Measurements from ENCODE around the gene IL34.
"Not testable (repeated sequence)": the region's sequence is repeated elsewhere in the genome, so short reads cannot be mapped to it uniquely, and the experiment has no call there.

The IL34 gene

DNA sequence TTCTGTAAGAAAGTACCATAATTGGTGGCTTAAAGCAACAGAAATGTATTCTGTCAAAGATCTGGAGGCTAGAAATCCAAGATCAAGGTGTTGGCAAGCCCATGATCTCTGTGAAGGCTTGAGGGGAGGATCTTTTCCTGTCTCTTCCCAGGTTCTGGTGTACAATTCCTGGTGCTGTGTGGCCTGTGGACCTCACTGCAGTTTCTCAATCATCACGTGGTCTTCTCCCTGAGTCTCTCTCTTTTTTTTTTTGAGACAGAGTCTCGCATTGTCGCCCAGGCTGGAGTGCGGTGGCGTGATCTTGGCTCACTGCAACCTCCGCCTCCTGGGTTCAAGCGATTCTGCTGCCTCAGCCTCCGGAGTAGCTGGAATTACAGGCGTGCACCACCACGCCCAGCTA is 12.7 kb upstream of the IL34 start:
- H3K27ac ChIP-seq (ENCODE audit: low read depth, low read length); H3K36me3 ChIP-seq (ENCODE audit: control insufficient read depth, insufficient read depth, low read length); H3K9me3 ChIP-seq (ENCODE audit: control insufficient read depth, insufficient read depth, low read length); H3K4me1 ChIP-seq (ENCODE audit: control insufficient read depth, insufficient read depth, low read length); H3K9ac ChIP-seq (ENCODE audit: low read depth, low read length); H3K27me3 ChIP-seq (ENCODE audit: control insufficient read depth, insufficient read depth, low read length); H3K4me3 ChIP-seq (ENCODE audit: low read depth, low read length): not testable (repeated sequence)

DNA sequence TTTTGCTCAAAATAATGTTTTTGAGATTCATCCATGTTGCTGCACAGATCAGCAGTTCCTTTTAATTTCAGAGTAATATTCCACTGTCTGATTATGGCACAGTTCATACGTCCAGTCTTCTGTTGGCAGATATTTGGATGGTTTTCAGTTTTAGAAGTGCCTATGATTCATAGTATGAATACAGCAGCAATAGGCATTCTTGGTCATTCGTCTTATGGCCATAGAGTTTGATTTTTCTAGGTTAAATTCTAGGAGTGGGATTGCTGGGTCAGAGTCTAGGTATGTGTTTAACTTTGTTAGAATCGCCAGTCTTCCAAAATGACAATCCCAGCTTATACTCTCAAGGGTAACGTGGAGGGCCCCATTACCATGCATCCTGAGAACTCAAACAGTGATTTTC is 11.5 kb upstream of the IL34 start:
- Histone ChIP-seq H3K9me3 (ENCODE audit: control insufficient read depth, insufficient read depth, low read length) (0 out of 2 replicates have a peak, but pooled peaks cover 3% of the 10 kb centered on the region), H3K27me3 (ENCODE audit: control insufficient read depth, insufficient read depth, low read length) (no peaks in the 10 kb centered on the region), H3K4me1 (ENCODE audit: control insufficient read depth, insufficient read depth, low read length) (0 out of 2 replicates have a peak, but pooled peaks cover 4% of the 10 kb centered on the region), H3K36me3 (ENCODE audit: control insufficient read depth, insufficient read depth, low read length) (no peaks in the 10 kb centered on the region), H3K27ac (ENCODE audit: low read depth, low read length) (no peak overlapping the region), H3K9ac (ENCODE audit: low read depth, low read length) (no peak overlapping the region), H3K4me3 (ENCODE audit: low read depth, low read length) (no peak overlapping the region)

DNA sequence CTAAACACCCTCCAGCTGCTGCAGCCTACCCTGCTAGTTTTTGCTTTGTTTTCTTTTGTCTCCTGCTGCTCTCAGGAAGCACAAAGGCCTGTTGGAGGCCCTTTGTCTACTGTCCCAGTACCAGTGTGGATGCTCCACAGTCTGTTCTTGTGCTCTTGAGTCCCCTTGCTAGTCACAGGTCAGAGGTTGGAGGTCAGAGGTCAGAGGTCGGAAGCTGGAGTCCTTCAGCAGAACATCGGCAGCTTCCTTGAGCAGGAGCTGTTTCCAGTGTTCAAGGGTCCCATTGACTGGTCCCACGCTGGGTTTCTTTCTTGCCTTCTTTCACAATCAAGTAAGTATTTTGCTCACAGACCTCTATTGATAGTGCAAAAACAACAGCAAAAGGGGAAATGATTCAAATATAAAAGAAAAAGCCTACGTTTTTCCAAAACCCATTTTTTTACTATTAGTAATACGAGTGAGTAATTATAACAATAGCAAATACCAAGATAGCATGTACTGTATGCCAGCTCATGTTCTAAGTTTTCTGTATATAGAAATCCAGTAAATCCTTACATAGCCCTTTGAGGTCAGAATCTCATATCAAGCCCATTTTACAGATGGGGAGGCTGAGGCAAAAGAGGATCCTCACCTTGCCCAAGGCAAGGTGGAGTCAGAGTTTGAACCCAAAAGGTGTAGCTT is 10.9 kb upstream of the IL34 start:
- Histone ChIP-seq H3K4me3 (ENCODE audit: low read depth, low read length) (no peak overlapping the region), H3K4me1 (ENCODE audit: control insufficient read depth, insufficient read depth, low read length) (0 out of 2 replicates have a peak, but pooled peaks cover 4% of the 10 kb centered on the region), H3K9ac (ENCODE audit: low read depth, low read length) (no peak overlapping the region), H3K9me3 (ENCODE audit: control insufficient read depth, insufficient read depth, low read length) (0 out of 2 replicates have a peak, but pooled peaks cover 3% of the 10 kb centered on the region), H3K27ac (ENCODE audit: low read depth, low read length) (no peak overlapping the region), H3K27me3 (ENCODE audit: control insufficient read depth, insufficient read depth, low read length) (no peaks in the 10 kb centered on the region), H3K36me3 (ENCODE audit: control insufficient read depth, insufficient read depth, low read length) (no peaks in the 10 kb centered on the region)

DNA sequence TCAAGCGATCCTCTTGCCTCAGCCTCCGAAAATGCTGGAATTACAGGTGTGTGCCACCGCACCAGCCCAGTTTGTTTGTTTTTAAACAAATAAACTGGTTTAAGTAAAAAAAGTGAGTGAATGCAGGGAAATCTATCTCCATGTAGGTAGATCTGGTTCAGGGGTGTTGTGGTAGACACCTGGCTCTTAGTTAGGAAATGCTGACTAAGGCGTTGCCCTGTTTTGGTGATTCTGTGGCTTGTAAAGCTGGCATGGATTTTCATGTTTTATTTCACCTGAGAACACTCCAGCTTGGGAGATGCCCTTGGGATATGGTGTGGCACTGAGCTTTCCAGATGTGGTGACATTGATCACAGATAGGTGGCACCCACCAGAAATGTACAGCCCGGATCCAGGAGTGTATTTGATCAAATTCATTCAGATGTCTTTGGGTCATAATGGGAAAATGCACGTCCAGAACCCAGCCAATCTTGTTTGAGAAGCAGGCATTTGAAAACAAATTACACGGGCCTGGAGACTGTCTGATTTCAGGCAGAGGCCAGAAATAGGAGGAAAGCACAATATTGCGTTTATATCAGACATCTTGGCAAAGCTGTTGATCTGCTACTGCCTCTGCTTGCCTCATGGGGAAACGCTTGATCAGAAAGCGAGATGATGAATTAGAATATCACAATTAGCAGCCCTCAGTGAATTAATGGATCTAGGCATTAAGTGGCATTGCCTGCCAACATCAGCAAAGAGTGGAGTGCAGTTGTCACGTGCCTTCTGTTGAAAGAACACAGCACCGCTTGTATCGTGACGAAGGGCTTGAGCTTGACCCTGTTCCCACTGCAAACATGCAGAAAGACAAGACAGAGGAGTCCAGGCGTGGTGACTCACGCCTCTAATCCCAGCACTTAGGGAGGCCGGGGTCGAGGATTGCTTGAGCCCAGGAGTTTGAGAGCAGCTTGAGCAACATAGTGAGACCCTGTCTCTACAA is 7.3 kb upstream of the IL34 start:
- Histone ChIP-seq H3K27ac (ENCODE audit: low read depth, low read length) (no peak overlapping the region), H3K9ac (ENCODE audit: low read depth, low read length) (no peak overlapping the region), H3K4me3 (ENCODE audit: low read depth, low read length) (no peak overlapping the region), H3K36me3 (ENCODE audit: control insufficient read depth, insufficient read depth, low read length) (no peaks in the 10 kb centered on the region), H3K27me3 (ENCODE audit: control insufficient read depth, insufficient read depth, low read length) (no peaks in the 10 kb centered on the region), H3K4me1 (ENCODE audit: control insufficient read depth, insufficient read depth, low read length) (0 out of 2 replicates have a peak, but pooled peaks cover 4% of the 10 kb centered on the region), H3K9me3 (ENCODE audit: control insufficient read depth, insufficient read depth, low read length) (no peaks in the 10 kb centered on the region)

DNA sequence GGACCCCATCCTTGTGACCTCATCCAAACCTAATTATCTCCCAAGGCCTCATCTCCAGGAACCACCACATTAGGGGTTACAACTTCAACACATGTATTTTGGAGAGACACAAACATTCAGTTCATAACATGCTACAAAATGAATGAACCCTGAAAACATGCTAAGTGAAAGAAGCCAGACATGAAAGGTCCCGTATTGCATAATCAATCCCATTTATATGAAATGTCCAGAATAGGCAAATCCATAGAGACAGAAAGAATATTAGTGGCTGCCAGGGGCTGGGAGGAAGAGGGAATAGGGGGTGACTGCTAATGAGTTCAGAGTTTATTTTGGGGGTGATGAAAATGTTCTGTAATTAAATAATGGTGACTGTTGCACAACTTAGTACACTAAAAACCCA is 3.7 kb upstream of the IL34 start:
- 0 out of 2 replicates have a peak, but pooled peaks cover 3% of the 10 kb centered on the region for H3K36me3 ChIP-seq (ENCODE audit: control insufficient read depth, insufficient read depth, low read length)
- no peaks in the 10 kb centered on the region for H3K9me3 ChIP-seq (ENCODE audit: control insufficient read depth, insufficient read depth, low read length)
- H3K4me1 ChIP-seq (ENCODE audit: control insufficient read depth, insufficient read depth, low read length): no peaks in the 10 kb centered on the region
- H3K9ac ChIP-seq (ENCODE audit: low read depth, low read length): no peak overlapping the region
- H3K27me3 ChIP-seq (ENCODE audit: control insufficient read depth, insufficient read depth, low read length): no peaks in the 10 kb centered on the region
- H3K27ac ChIP-seq (ENCODE audit: low read depth, low read length): no peak overlapping the region
- no peak overlapping the region for H3K4me3 ChIP-seq (ENCODE audit: low read depth, low read length)

DNA sequence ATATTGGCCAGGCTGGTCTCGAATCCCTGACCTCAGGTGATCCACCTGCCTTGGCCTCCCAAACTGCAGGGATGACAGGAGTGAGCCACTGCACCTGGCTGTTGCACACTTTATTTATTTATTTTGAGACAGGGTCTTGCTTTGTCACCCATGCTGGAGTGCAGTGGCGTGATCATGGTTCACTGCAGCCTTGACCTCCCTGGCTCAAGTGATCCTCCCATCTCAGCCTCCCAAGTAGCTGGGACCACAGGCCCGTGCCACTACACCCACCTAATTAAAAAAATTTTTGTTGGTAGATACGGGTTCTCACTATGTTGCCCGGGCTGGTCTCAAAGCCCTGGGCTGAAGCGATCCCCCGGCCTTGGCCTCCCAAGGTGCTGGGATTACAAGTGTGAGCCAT is 3.1 kb upstream of the IL34 start:
- not testable (repeated sequence) for H3K9me3 ChIP-seq (ENCODE audit: control insufficient read depth, insufficient read depth, low read length); H3K4me1 ChIP-seq (ENCODE audit: control insufficient read depth, insufficient read depth, low read length); H3K9ac ChIP-seq (ENCODE audit: low read depth, low read length); H3K27me3 ChIP-seq (ENCODE audit: control insufficient read depth, insufficient read depth, low read length); H3K36me3 ChIP-seq (ENCODE audit: control insufficient read depth, insufficient read depth, low read length); H3K4me3 ChIP-seq (ENCODE audit: low read depth, low read length); H3K27ac ChIP-seq (ENCODE audit: low read depth, low read length)

DNA sequence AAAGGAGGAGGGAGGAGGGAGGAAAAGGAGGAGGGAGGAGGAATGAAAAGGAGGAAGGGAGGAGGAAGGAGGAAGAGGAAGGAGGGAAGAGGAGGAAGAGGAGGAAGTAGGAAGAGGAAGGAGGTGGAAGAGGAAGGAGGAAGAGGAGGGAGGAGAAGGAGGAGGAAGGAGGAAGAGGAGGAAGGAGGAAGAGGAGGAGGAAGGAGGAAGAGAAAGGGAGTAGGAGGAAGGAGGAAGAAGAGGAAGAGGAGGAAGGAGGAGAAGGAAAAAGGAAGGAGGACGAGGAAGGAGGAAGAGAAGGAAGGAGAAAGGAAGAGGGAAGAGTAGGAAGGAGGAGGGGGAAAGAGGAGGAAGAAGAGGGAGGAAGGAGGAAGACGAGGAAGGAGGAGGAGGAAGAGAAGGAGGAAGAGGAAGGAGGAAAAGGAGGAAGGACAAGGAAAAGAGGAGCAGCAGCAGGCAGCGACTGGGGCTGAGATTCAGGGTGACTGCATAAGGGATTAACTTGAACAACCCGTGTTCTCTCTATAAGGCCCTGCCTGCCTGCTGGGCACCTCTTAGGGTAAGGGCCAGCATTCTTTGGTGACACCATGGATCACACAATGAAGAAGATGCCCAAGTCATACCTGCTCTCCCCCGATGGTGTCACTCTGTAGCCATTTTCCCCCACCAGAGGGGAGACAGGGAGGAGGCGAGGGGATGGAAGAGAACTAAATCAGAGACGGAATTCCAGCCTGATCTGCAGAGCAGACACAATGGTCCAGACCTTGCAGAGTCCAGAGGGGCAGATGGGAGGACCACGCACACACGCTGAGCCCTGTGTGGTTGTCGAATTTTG is 1.4 kb upstream of the IL34 start:
- Histone ChIP-seq H3K27me3 (ENCODE audit: control insufficient read depth, insufficient read depth, low read length) (no peaks in the 10 kb centered on the region), H3K4me1 (ENCODE audit: control insufficient read depth, insufficient read depth, low read length) (no peaks in the 10 kb centered on the region), H3K9me3 (ENCODE audit: control insufficient read depth, insufficient read depth, low read length) (no peaks in the 10 kb centered on the region), H3K36me3 (ENCODE audit: control insufficient read depth, insufficient read depth, low read length) (0 out of 2 replicates have a peak, but pooled peaks cover 3% of the 10 kb centered on the region), H3K4me3 (ENCODE audit: low read depth, low read length) (no peak overlapping the region), H3K27ac (ENCODE audit: low read depth, low read length) (no peak overlapping the region), H3K9ac (ENCODE audit: low read depth, low read length) (no peak overlapping the region)

DNA sequence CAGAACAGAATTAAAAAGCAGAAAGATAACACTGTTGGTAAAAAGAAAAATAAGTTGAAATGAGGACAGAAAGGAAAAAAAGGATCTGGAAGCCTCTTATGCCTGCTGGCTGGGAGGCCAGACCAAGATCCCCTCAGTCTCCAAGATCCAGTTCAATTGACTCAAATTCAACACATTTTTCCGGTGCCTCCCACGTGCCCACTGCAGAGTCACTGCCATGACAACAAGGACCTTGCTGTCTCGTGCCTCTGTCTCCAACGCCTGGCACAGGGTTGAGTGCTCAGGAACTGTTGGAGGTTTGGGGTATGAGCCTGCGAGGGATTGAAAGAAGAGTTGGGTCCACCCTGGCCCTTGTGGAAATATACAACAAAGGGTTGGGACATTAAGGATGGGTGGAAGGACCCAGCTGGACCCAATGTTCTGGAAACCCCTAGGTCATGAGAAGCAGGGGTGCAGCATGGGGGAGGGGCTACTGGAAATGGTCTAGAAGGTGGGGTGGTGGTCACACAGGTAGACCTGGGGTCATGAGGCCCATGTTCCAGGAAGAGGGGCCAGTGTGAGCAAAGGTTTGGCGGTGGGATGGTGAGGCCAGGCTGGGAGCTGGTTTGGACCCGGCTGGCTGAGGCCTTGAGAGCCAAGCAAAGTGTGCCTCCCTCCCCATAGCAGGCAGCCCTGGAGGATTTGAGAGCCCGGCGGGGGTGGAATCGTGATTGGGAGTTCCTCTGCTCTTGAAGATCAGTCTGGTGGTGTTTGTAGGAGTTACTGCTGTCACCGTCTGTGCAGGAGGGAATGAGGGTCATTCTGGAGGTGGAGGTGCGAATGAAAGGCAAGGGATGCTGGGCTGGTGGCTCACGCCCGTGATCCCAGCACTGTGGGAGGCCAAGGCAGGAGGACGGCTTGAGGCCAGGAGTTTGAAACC is 1.3 kb downstream of the IL34 start:
- H3K36me3 ChIP-seq (ENCODE audit: control insufficient read depth, insufficient read depth, low read length): 0 out of 2 replicates have a peak, but pooled peaks cover 3% of the 10 kb centered on the region
- H3K27ac ChIP-seq (ENCODE audit: low read depth, low read length): no peak overlapping the region

DNA sequence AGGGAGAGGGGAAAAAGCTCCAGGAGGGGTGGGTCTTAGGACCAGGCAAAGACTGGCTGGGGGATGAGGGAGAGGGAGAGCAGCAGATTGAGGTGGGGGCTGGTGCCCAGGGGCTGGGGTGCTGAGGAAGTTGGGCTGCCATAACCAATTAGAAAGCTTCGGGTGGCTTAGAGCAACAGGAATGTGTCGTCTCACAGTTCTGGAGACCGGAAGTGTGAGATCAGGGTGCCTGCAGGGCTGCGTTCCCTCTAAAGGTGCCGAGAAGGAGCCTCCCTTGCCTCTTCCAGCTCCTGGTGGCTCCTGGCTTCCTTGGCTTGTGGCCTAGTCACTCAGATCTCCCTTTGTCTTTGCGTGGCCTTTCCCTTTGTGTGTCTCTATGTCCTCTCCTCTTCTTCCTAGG is 2.2 kb downstream of the IL34 start:
- H3K4me1 ChIP-seq (ENCODE audit: control insufficient read depth, insufficient read depth, low read length): peaks cover 4% of the 10 kb centered on the region; the same call in 1 of the 2 replicates
- H3K27me3 ChIP-seq (ENCODE audit: control insufficient read depth, insufficient read depth, low read length): no peaks in the 10 kb centered on the region
- no peak overlapping the region for H3K9ac ChIP-seq (ENCODE audit: low read depth, low read length)
- no peaks in the 10 kb centered on the region for H3K9me3 ChIP-seq (ENCODE audit: control insufficient read depth, insufficient read depth, low read length)
- no peak overlapping the region for H3K4me3 ChIP-seq (ENCODE audit: low read depth, low read length)
- H3K27ac ChIP-seq (ENCODE audit: low read depth, low read length): no peak overlapping the region
- H3K36me3 ChIP-seq (ENCODE audit: control insufficient read depth, insufficient read depth, low read length): 0 out of 2 replicates have a peak, but pooled peaks cover 3% of the 10 kb centered on the region

More for the DNA sequence above, 1.3 kb downstream of the IL34 start:
- Histone ChIP-seq H3K9ac (ENCODE audit: low read depth, low read length) (no peak overlapping the region), H3K4me1 (ENCODE audit: control insufficient read depth, insufficient read depth, low read length) (peaks cover 4% of the 10 kb centered on the region; the same call in 1 of the 2 replicates), H3K27me3 (ENCODE audit: control insufficient read depth, insufficient read depth, low read length) (no peaks in the 10 kb centered on the region), H3K4me3 (ENCODE audit: low read depth, low read length) (no peak overlapping the region), H3K9me3 (ENCODE audit: control insufficient read depth, insufficient read depth, low read length) (no peaks in the 10 kb centered on the region)

DNA sequence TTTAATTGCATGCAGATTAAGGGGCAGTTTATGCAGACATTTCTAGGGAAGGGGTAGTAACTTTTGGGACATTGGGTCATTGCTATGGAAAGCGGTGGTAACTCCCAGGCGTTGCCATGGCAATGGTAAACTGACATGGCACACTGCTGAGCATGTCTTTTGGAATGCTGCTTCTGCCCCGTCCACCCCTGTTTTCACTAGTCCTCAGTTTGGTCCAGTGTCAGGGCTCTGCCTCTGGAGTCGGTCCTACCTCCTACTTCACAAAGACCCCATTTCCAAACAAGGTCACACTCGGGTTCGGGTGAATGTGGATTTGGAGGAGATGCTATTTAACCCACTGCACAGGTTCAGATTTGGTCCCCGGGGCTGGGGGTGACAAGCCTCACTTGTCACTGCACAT is 2.9 kb downstream of the IL34 start:
- peaks cover 4% of the 10 kb centered on the region; the same call in 1 of the 2 replicates for H3K4me1 ChIP-seq (ENCODE audit: control insufficient read depth, insufficient read depth, low read length)
- H3K4me3 ChIP-seq (ENCODE audit: low read depth, low read length): no peak overlapping the region
- no peak overlapping the region for H3K9ac ChIP-seq (ENCODE audit: low read depth, low read length)
- no peaks in the 10 kb centered on the region for H3K27me3 ChIP-seq (ENCODE audit: control insufficient read depth, insufficient read depth, low read length)
- no peak overlapping the region for H3K27ac ChIP-seq (ENCODE audit: low read depth, low read length)
- H3K9me3 ChIP-seq (ENCODE audit: control insufficient read depth, insufficient read depth, low read length): no peaks in the 10 kb centered on the region
- H3K36me3 ChIP-seq (ENCODE audit: control insufficient read depth, insufficient read depth, low read length): 0 out of 2 replicates have a peak, but pooled peaks cover 3% of the 10 kb centered on the region

All from HUES48 (cell line).